Liver (tissue), 3 donors: ENCODE results near the gene ABHD12B.

ENCODE experiments used
- EGR1 ChIP-seq, 2 donors: IDR thresholded peaks; 2 replicates each; pipeline ENCODE4 v1.6.1; 2016 to 2018; ENCODE audit warnings: antibody characterized with exemption in 2 of 2, low read depth in 2 of 2
- GABPA ChIP-seq, 2 donors: IDR thresholded peaks in 1 of 2; conservative IDR thresholded peaks in 1 of 2; 2 replicates each; pipeline ENCODE4 v1.6.1; 2016; ENCODE audit warnings: antibody characterized with exemption in 2 of 2, mild to moderate bottlenecking in 1 of 2, moderate library complexity in 1 of 2
- JUND ChIP-seq, 2 donors: IDR thresholded peaks; 2 replicates each; pipeline ENCODE4 v1.6.1; 2016; ENCODE audit warnings: antibody characterized with exemption in 2 of 2
- NR2F2 ChIP-seq: IDR thresholded peaks from 2 replicates; pipeline ENCODE4 v1.6.1; 2016; ENCODE audit warnings: antibody characterized with exemption
- RAD21 ChIP-seq, 2 donors: IDR thresholded peaks; 2 replicates each; pipeline ENCODE4 v1.6.1; 2016; ENCODE audit warnings: antibody characterized with exemption in 2 of 2, mild to moderate bottlenecking in 2 of 2
- RXRA ChIP-seq, 2 donors: IDR thresholded peaks; 2 replicates each; pipeline ENCODE4 v1.6.1; 2017 to 2018; ENCODE audit warnings: antibody characterized with exemption in 2 of 2, mild to moderate bottlenecking in 1 of 2
- SP1 ChIP-seq: IDR thresholded peaks from 2 replicates; pipeline ENCODE4 v1.6.1; 2018; ENCODE audit warnings: antibody characterized with exemption, mild to moderate bottlenecking
- YY1 ChIP-seq: IDR thresholded peaks from 2 replicates; pipeline ENCODE4 v1.6.1; 2016; ENCODE audit warnings: antibody characterized with exemption, mild to moderate bottlenecking
- TF ChIP-seq, protein P1 (sequence below): fragments of 150-350 bp; IDR thresholded peaks from 2 replicates; pipeline ENCODE4 v1.5.1; 2017; ENCODE audit warnings: improper control_type of control experiment, low read depth, low read length; ENCODE audit not compliant: missing input control
- TF ChIP-seq, protein P2 (sequence below): IDR thresholded peaks from 2 replicates; pipeline ENCODE4 v1.6.1; 2016; ENCODE audit warnings: antibody characterized with exemption
- TF ChIP-seq, protein P3 (sequence below): IDR thresholded peaks from 2 replicates; pipeline ENCODE4 v1.6.1; 2016; ENCODE audit warnings: antibody characterized with exemption, mild to moderate bottlenecking
- TF ChIP-seq, protein P4 (sequence below): IDR thresholded peaks from 2 replicates; pipeline ENCODE4 v1.6.1; 2016; ENCODE audit warnings: antibody characterized with exemption
- donor health status: healthy.
- donor health status: healthy.

DNA sequence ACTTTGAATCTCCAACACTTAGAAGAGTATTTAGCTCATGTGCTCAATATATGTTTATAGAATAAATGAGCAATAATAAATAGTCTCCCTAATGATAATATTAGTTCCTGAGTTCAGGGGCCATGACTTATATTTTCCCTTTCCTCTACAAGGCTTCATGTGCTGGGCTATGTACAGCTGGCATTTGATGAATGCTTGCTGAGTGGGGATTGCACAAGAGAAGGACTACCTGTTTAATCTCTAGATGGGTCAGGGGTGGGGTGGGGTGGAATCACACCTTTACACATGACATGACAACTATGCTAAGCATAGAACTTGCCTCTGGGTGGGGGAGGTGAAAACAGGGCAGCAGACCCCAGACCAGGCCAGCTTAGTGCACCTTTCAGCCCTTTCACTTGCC, 7.6 kb upstream of the ABHD12B start:
- TF ChIP-seq, protein P1, sequence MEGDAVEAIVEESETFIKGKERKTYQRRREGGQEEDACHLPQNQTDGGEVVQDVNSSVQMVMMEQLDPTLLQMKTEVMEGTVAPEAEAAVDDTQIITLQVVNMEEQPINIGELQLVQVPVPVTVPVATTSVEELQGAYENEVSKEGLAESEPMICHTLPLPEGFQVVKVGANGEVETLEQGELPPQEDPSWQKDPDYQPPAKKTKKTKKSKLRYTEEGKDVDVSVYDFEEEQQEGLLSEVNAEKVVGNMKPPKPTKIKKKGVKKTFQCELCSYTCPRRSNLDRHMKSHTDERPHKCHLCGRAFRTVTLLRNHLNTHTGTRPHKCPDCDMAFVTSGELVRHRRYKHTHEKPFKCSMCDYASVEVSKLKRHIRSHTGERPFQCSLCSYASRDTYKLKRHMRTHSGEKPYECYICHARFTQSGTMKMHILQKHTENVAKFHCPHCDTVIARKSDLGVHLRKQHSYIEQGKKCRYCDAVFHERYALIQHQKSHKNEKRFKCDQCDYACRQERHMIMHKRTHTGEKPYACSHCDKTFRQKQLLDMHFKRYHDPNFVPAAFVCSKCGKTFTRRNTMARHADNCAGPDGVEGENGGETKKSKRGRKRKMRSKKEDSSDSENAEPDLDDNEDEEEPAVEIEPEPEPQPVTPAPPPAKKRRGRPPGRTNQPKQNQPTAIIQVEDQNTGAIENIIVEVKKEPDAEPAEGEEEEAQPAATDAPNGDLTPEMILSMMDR, result no peak
- TF ChIP-seq, protein P2, sequence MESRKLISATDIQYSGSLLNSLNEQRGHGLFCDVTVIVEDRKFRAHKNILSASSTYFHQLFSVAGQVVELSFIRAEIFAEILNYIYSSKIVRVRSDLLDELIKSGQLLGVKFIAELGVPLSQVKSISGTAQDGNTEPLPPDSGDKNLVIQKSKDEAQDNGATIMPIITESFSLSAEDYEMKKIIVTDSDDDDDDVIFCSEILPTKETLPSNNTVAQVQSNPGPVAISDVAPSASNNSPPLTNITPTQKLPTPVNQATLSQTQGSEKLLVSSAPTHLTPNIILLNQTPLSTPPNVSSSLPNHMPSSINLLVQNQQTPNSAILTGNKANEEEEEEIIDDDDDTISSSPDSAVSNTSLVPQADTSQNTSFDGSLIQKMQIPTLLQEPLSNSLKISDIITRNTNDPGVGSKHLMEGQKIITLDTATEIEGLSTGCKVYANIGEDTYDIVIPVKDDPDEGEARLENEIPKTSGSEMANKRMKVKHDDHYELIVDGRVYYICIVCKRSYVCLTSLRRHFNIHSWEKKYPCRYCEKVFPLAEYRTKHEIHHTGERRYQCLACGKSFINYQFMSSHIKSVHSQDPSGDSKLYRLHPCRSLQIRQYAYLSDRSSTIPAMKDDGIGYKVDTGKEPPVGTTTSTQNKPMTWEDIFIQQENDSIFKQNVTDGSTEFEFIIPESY, result no peak
- TF ChIP-seq, protein P3, sequence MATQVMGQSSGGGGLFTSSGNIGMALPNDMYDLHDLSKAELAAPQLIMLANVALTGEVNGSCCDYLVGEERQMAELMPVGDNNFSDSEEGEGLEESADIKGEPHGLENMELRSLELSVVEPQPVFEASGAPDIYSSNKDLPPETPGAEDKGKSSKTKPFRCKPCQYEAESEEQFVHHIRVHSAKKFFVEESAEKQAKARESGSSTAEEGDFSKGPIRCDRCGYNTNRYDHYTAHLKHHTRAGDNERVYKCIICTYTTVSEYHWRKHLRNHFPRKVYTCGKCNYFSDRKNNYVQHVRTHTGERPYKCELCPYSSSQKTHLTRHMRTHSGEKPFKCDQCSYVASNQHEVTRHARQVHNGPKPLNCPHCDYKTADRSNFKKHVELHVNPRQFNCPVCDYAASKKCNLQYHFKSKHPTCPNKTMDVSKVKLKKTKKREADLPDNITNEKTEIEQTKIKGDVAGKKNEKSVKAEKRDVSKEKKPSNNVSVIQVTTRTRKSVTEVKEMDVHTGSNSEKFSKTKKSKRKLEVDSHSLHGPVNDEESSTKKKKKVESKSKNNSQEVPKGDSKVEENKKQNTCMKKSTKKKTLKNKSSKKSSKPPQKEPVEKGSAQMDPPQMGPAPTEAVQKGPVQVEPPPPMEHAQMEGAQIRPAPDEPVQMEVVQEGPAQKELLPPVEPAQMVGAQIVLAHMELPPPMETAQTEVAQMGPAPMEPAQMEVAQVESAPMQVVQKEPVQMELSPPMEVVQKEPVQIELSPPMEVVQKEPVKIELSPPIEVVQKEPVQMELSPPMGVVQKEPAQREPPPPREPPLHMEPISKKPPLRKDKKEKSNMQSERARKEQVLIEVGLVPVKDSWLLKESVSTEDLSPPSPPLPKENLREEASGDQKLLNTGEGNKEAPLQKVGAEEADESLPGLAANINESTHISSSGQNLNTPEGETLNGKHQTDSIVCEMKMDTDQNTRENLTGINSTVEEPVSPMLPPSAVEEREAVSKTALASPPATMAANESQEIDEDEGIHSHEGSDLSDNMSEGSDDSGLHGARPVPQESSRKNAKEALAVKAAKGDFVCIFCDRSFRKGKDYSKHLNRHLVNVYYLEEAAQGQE, result no peak
- TF ChIP-seq SP1 (no peak), EGR1 (IDR thresholded peaks at IDR 0.05; ENCODE audit: low read depth in 2 of 2) (no peak), RAD21 (IDR thresholded peaks at IDR 0.05) (no peak), GABPA (IDR thresholded peaks at IDR 0.05 in 1 of 2, conservative IDR thresholded peaks at IDR 0.05 in 1 of 2) (no peak), YY1 (no peak), JUND (IDR thresholded peaks at IDR 0.05) (no peak), RXRA (IDR thresholded peaks at IDR 0.05) (no peak), NR2F2 (no peak)
- TF ChIP-seq, protein P4, sequence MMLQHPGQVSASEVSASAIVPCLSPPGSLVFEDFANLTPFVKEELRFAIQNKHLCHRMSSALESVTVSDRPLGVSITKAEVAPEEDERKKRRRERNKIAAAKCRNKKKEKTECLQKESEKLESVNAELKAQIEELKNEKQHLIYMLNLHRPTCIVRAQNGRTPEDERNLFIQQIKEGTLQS, result no peak
